Measurements from ENCODE around the gene KDM4B.
A peak's percentile ranks its signal among the peaks of the same experiment; 100 is the strongest.
"Not testable (repeated sequence)": the region's sequence is repeated elsewhere in the genome, so short reads cannot be mapped to it uniquely, and the experiment has no call there.

Gene KDM4B

GRCh38 chr19:5155586-5156210, 186.8 kb downstream of the KDM4B start:
- no peak overlapping the region for H3K4me3 ChIP-seq (replicated peaks; ENCODE audit: low read depth, low read length)
- no peak for DNase-seq (ENCODE audit: low read depth)
- TF ChIP-seq, protein P1, sequence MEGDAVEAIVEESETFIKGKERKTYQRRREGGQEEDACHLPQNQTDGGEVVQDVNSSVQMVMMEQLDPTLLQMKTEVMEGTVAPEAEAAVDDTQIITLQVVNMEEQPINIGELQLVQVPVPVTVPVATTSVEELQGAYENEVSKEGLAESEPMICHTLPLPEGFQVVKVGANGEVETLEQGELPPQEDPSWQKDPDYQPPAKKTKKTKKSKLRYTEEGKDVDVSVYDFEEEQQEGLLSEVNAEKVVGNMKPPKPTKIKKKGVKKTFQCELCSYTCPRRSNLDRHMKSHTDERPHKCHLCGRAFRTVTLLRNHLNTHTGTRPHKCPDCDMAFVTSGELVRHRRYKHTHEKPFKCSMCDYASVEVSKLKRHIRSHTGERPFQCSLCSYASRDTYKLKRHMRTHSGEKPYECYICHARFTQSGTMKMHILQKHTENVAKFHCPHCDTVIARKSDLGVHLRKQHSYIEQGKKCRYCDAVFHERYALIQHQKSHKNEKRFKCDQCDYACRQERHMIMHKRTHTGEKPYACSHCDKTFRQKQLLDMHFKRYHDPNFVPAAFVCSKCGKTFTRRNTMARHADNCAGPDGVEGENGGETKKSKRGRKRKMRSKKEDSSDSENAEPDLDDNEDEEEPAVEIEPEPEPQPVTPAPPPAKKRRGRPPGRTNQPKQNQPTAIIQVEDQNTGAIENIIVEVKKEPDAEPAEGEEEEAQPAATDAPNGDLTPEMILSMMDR (IDR thresholded peaks at IDR 0.05; ENCODE audit: low read length, missing control alignments) = no peak

DNA sequence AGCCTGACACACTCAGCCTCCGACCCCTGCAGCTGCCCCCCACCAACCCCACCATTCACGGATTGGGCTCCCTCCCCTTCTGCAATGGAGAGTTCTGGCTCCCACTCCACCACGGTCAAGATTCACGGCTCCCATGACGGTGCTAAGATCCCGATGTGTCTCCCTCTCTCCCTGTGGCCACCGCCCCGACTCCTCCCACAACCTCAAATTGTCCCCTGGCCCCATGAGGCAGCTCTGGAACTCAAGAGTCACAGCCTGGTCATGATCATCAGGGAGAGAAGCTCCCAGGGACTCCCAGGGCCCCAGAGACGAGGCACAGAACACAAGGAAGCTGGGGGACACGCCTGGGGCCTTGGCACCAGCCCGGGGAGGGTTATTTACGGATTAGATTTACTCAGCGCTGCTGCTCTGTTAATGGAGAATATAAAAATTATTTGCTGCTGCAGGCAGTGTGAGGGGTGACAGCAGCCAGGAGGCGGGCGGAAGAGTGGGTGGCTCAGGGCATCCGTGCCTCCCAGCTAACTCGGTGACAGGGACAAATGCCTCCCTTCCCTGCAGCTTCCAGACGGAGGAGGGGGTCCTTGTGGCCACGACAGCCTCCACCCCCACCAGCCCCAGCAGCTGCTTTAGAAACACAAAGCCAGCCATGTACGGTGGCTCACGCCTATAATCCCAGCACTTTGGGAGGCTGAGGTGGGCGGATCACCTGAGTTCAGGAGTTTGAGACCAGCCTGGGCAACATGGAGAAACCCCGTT, 187.5 kb downstream of the KDM4B start:
- DNase-seq (ENCODE audit: low read depth) = no peak
- TF ChIP-seq, protein P1 (IDR thresholded peaks at IDR 0.05; ENCODE audit: low read length, missing control alignments) = no peak
- H3K4me3 ChIP-seq (replicated peaks; ENCODE audit: low read depth, low read length) = no peak overlapping the region

DNA sequence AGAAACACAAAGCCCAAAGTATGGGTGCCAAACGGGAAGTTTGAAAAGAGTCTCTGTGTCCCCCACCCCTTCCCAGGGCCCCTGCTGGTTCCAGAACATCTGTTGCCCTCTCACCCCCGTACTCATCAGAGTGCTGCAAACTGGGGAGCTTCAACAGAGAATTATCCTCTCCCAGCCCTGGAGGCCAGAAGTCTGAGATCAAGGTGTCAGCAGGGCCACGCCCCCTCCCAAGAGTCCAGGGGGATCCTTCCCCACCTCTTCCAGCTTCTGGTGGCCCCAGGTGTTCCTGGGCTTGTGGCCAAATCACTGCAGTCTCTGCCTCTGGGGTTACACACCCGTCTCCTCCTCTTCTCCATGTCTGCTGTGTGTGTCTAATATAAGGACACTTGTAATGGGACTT, 188.3 kb downstream of the KDM4B start:
- no peak overlapping the region for H3K4me3 ChIP-seq (replicated peaks; ENCODE audit: low read depth, low read length)
- TF ChIP-seq, protein P1 (IDR thresholded peaks at IDR 0.05; ENCODE audit: low read length, missing control alignments) = no peak
- DNase-seq (ENCODE audit: low read depth) = no peak

DNA sequence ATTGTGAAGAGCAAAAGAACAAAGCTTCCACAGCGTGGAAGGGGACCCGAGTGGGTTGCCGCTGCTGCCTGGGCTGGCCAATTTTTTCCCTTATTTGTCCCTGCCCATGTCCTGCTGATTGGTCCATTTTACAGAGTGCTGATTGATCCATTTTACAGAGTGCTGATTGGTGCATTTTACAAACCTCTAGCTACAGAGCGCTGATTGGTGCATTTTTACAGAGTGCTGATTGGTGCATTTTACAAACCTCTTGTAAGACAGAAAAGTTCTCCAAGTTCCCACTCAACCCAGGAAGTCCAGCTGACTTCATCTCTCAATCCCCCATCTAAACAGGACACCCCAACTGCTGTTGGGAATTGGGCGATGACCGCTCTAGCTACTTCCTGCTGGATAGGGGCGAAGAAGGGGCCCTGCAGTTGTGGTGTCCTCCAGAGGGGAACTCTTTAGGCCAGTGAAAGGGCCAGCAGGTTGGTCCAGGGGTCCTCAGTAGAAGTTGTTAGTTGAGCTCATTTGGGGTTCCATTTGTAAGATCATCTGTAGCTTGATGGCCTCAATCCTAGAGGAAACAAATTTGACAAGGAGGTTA, 189.7 kb downstream of the KDM4B start:
- not testable (repeated sequence) for DNase-seq (ENCODE audit: low read depth); H3K4me3 ChIP-seq (replicated peaks; ENCODE audit: low read depth, low read length)

DNA sequence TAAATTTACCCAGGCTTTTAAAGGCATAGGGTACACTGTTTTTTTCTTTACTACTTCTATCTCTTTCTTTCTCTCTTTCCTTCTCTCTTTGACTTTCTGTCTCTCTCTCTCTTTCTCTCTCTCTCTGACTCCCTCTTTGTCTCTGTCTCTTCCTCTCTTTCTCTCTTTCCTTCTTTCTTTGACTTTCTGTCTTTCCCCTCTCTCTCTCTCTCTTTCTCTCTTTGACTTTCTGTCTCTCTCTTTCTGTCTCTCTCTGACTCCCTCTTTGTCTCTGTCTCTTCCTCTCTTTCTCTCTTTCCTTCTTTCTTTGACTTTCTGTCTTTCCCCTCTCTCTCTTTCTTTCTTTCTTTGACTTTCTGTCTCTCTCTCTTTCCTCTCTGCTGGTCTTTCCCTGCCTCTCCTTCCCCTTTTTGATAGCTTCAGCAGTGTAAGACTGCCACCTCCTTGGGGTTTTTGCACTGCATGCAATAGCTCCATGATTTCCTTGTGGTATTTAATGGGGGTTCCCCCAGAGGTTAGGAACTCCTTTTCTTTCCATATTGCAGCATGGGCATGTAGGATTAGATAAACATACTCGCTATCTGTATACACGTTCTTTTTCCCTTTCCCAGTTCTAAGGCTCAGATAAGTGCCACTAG, 191.4 kb downstream of the KDM4B start:
- not testable (repeated sequence) for H3K4me3 ChIP-seq (replicated peaks; ENCODE audit: low read depth, low read length); DNase-seq (ENCODE audit: low read depth)

DNA sequence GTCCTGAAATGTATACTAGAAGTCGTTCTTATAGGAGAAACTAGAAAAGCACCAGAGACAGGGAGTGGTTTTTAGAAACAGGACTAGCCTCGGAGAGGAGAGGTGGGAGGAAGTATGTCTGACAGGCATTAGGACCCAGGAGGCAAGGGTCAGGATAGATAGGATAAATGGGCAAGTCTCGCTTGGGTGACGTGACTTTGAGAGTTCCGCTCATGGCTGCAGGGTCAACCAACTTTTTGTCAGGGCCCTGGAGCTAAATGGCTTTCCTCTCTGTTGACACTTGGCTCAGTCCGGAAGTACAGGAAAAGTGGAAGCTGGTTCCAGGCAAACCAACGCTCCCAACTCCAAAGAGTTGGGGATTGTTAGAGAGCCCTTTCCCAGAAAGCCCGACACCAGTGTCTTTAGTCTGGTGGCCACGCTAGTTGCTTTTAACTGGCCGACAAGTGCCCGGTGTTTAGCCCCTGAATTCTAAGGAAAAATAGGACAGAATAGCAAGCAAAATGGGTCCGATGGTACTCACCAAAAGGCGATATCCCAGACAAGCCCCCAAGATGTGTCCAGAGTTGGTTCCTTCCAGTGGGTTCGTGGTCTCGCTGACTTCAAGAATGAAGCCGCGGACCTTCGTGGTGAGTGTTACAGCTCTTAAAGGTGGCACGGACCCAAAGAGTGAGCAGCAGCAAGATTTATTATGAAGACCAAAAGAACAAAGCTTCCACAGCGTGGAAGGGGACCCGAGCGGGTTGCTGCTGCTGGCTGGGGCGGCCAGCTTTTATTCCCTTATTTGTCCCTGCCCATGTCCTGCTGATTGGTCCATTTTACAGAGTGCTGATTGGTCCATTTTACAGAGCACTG, 196.2 kb downstream of the KDM4B start:
- not testable (repeated sequence) for H3K4me3 ChIP-seq (replicated peaks; ENCODE audit: low read depth, low read length); DNase-seq (ENCODE audit: low read depth)

DNA sequence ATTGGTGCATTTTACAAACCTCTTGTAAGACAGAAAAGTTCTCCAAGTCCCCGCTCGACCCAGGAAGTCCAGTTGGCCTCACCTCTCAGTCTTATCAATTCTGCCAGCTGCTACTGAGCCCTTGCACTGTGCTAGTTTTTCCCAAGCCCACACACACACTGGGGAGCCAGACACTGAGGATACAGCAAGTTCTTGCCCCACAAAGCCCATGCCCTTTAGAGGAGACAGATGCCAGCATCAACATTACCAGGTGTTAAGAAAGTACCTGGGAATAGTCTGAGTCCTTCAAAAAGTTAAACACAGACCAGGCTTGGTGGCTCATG, 196.7 kb downstream of the KDM4B start:
- no peak for DNase-seq (ENCODE audit: low read depth)
- TF ChIP-seq, protein P1 (IDR thresholded peaks at IDR 0.05; ENCODE audit: low read length, missing control alignments) = no peak
- no peak overlapping the region for H3K4me3 ChIP-seq (replicated peaks; ENCODE audit: low read depth, low read length)

DNA sequence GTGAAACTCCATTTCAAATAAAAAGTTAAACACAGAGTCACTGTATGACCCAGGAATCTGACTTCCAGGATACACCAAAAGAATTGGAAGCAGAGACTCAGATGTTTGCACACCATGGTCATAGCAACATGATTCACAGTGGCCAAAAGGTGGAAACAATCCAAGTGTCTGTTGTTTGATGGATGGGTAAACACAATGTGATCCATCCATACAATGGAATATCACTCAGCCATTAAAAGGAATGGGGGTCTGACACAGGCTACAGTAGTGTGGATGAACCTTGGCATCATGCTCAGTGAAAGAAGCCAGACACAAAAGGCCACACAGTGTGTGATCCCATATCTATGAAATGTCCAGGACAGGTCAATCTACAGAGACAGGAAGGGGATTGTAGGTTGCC, 197.3 kb downstream of the KDM4B start:
- H3K4me3 ChIP-seq (replicated peaks; ENCODE audit: low read depth, low read length) = no peak overlapping the region
- peak; percentile 54 for DNase-seq (ENCODE audit: low read depth)
- TF ChIP-seq, protein P1 (IDR thresholded peaks at IDR 0.05; ENCODE audit: low read length, missing control alignments) = no peak

All from fibroblast of pulmonary artery (primary cell).